GM18505 (cell line): ENCODE measurements around the gene NME2.

Experiments used
- ATAC-seq: cut with Tn5 transposase; IDR thresholded peaks from one replicate; pipeline ENCODE4 v1.9.1; 2021; ENCODE audit not compliant: unreplicated experiment
- POLR2A ChIP-seq: IDR thresholded peaks from 4 replicates; pipeline ENCODE4 v1.6.1; 2011; ENCODE audit warnings: borderline replicate concordance; ENCODE audit not compliant: insufficient read depth, insufficient read length; ENCODE audit errors: extremely low read depth

Gene NME2

DNA sequence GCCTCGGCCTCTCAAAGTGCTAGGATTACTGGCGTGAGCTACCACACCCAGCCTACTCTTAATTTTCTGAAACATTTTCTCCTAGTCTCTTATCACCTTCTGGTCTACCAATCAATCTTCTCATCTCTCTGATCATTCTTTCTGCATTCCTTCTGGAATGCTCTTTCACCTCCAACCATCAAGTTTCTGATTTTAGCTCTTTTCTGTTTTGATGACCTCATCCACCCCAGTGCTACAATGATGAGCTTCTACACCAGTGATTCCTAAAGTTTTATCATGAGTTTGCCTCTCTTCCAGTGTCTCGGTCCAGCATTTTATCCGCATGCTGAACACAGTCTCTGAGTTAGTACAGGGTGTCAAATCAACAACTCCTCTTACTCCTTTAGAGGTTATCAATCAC lies 31.5 kb downstream of the NME2 start:
- no peak for ATAC-seq
- no peak for TF ChIP-seq POLR2A

- ATAC-seq = no peak
- TF ChIP-seq POLR2A = no peak
Observed at GRCh38 chr17:51200295-51200694, 34.1 kb downstream of the NME2 start.

DNA sequence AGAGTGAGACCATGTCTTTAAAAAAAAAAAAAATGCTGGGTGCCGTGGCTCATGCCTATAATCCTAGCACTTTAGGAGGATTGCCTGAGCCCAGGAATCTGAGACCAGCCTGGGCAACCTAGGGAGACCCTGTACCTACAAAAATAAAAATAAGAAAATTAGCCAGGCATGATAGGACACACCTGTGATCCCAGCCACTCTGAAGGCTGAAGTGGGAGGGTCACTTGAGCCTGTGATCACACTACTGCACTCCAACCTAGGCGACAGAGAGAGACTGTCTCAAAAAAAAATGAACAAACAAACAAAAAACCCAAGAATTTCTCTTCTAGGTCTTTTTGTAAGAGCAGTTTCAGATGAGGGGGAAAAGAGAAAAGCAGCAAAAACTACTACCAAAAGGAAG lies 34.6 kb downstream of the NME2 start:
- TF ChIP-seq POLR2A = no peak
- no peak for ATAC-seq

DNA sequence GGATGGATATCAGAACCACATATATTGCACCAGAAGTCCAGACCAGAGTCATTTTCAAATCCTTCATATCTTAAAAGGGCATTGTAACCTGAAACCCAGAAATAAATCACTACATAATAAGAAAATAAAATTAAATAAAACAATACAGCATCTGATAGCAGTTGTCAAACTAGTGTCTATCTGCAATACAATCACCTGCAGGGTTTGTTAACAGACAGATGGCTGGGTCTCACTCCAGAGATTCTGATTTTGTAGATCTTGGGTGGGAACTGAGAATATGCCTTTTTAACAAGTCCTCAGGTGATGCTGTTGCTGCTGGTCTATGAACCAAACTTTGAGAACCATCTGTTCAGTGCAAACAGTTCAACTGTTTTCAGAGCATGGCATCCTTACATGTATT lies 37.6 kb downstream of the NME2 start:
- ATAC-seq = no peak
- no peak for TF ChIP-seq POLR2A

GRCh38 chr17:51214920-51215319 lies 48.7 kb downstream of the NME2 start:
- TF ChIP-seq POLR2A = no peak

DNA sequence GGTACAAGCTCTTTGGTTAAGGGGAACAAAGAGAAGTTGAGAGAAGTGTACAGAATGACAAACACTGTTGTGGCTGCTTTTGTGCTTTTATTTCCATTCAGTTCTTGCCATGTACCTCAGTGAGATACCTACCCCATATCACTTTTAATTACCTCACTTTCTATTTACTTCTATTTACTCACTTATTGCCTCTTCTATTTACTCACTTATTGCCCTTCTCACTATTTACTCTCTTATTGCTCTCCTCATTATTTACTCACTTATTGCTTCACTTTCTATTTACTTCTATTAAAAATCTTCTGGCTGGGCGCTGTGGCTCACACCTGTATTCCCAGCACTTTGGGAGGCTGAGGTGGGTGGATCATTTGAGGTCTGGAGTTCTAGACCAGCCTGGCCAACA lies 51.7 kb downstream of the NME2 start:
- no peak for TF ChIP-seq POLR2A
- no peak for ATAC-seq

More at GRCh38 chr17:51214920-51215319, 48.7 kb downstream of the NME2 start:
- no peak for ATAC-seq

DNA sequence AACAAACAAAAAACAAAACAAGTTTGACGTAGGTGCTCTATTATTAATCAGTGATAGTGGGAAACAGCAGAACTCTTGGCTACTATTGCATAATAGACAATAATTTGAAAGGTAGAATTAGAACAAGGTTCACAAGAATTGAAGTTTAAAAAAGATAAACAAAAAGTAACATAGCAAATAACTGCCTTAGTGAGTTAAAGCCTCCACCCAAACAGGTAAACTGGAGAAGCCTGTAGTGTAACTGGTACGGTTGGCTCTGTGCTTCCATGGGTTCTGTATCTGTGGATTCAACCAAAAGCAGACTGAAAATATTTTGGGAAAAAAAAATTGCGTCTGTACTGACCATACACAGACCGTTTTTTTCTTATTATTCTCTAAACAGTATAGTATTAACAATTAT lies 55.1 kb downstream of the NME2 start:
- TF ChIP-seq POLR2A = no peak
- no peak for ATAC-seq
